CD4-positive, alpha-beta T cell treated with Interleukin-21 for 1 hour (primary cell): ENCODE data around the gene SORL1-AS1.

Experiments
- DNase-seq: peaks from one replicate; pipeline ENCODE4 v3.0.0-alpha.2; 2020

SORL1-AS1 gene

GRCh38 chr11:121451178-121451985 is 1.4 kb downstream of the SORL1-AS1 start:
- no peak for DNase-seq

DNA sequence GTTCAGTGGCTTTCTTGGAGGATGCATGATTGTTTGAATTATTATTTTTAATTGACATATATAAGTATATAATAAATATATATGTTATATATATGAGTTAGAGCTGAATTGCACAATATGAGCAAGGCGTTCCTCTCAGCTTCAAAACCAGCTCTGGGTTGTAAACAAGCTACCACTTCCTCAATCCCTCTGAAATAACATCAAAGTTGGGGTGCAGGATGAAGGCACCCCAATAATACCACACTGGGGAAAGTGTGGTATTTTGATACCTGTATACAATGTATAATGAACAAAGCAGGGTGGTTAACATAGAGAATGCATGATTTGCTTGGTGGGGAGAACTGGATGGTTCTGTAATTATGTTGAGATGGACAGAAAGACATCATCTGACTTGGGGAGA is 2.4 kb downstream of the SORL1-AS1 start:
- DNase-seq: peak; percentile 42

- no peak for DNase-seq
These were observed 3.1 kb downstream of the SORL1-AS1 start for GRCh38 chr11:121449626-121450025.

GRCh38 chr11:121449123-121449522 is 3.6 kb downstream of the SORL1-AS1 start:
- DNase-seq: peak; percentile 34

- DNase-seq: no peak
These were observed 4.3 kb downstream of the SORL1-AS1 start for GRCh38 chr11:121448431-121448941.

DNA sequence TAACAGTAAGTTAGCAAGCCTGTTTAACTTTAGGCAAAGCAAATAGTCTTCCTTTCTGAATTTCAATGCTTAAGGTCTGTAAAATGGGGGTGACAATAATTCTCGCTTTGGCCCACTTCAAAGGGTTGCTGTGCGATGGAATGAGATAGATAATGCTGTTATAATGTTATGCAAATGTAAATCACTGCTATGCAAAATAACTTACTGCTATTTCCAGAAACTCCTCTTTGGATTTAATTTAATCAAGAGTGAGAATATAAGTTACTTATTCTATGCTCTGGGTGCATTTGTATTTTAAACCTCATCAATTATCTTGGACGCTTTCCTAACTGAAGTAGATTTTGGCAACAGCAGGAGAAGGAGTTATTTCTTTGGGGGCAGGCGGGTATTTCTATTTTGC is 4.8 kb downstream of the SORL1-AS1 start:
- no peak for DNase-seq

GRCh38 chr11:121446752-121447156 is 6.0 kb downstream of the SORL1-AS1 start:
- DNase-seq: no peak

DNA sequence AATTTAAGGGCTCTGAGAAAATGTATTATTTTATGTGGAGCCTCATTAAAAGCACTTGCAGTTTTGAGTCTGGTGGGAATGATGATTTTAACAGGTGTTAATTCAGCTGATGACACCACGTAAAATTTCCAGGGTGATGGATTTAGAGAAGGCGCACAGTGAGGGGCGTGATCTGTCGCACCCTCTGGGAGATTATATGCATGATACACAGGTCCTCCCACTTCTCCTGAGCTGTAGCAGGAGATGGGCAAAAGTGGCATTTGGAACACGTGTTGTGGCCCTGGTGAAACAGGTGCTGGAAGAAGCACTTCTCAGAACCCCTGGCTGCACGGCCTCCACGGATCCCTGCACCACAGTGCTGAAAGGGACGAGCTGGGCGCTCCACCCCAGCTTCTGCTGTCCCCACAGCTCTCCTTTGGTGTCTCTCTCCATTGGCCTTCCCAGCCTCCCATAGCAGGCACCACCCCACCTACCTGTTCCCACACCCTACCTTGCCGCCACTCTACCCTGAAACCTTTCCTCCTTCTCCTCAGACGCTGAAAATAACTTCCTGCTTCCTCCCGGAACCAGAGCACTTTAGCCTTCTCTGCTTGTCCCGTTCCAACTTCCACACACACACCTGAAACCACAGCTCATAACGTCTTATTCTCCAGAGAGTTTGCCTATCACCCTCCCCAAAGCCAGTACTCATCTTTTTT is 7.5 kb downstream of the SORL1-AS1 start:
- no peak for DNase-seq

DNA sequence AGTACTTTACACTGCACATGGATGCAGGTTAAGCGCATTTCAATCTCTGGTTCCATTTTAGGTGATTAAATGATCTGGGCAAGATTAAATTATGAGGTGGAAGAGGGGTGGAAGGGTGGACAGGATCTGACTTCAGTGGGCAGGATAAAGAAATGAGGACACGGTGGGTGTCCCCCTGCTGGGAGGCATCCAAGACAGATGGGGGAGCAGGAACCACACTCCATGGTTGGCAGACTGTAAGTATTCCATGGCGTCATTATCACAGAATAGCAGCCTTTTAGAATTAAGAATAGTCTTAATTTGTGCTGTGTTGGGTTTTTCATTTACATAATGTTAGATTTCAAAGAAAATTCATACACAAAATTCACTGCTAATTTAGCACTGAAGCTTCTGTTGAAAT is 8.2 kb downstream of the SORL1-AS1 start:
- no peak for DNase-seq

DNA sequence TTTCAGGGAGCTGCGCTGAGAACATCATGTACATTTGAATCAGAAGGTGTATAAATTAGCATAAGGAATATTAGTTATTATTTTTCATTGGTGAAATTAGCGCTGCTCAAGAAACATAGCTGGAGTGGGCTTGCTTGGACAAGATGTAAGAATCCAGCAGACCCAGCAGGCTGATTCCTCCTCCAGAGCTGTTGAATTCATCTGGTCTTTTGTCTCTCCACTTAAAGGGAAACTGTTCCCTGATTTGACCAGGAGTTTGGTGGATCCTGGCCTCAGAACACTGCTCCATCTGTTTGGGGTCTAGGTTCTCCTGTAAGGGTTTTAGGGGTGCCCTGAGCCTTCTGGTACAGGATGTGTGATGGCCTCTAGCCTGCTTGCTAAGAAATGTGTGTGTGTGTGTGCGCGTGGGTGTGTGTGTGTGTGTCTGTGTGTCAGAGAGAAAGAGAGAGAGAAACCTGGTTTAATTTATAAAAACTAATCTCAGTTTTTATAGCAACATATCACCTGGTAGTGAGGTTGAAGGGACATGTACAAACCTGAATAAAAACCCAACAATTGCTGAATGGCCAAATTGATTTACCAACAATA is 9.0 kb downstream of the SORL1-AS1 start:
- no peak for DNase-seq

DNA sequence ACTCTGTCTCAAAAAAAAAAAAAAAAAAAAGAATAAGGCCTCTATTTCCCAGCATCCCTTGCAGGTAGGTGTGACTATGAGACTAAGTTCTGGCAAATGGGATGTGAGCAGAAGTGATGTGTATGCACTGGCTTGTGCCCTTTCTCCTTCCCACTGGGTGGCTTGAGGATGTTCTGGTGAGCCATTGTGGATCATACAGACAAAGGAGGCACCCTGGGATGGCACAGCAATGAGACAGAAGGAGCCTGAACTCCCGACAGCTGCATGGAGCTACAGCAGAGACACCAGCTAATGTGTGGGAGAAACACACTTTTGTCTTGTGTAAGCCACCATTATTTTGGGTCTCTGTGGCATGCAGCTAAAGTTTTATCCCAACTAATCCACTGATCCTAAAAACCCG is 11.2 kb downstream of the SORL1-AS1 start:
- no peak for DNase-seq

DNA sequence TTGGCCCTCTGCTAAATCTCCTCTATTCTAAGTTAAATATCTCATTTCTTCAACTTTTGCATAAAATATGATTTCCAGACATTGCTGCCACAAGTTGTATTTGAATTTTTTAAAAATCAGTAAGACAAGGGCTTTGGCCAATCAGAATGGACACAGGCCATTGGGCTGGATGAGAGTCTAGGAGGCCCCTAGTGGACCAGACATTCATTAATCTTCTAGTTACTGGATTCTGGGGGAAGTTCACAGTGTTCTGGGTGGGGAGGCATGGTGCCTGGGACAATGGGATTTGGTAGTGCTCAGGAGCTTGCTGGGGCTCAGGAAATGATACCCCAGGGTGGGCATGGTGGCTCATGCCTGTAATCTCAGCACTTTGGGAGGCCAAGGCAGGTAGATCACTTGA is 13.0 kb downstream of the SORL1-AS1 start:
- DNase-seq: no peak

GRCh38 chr11:121439337-121439736 is 13.4 kb downstream of the SORL1-AS1 start:
- no peak for DNase-seq

DNA sequence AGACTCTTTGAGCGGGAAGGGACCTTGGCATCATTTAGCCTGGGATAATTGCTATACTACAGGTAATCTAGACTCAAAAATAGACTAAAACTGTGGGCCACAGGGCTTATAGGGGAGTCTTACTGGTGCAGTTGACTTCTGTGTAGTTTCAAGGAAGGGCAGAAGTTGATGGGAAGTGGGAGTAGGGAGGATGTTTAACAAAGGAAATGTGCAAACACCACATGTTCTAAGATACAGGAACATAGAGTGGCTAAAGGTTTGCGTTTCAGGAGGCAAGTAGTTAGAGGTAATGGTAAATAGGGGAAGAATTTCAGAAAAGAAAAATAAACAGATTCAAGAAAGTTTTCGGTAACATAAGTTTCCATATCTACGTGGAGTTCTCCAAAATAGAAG is 15.1 kb downstream of the SORL1-AS1 start:
- no peak for DNase-seq

DNA sequence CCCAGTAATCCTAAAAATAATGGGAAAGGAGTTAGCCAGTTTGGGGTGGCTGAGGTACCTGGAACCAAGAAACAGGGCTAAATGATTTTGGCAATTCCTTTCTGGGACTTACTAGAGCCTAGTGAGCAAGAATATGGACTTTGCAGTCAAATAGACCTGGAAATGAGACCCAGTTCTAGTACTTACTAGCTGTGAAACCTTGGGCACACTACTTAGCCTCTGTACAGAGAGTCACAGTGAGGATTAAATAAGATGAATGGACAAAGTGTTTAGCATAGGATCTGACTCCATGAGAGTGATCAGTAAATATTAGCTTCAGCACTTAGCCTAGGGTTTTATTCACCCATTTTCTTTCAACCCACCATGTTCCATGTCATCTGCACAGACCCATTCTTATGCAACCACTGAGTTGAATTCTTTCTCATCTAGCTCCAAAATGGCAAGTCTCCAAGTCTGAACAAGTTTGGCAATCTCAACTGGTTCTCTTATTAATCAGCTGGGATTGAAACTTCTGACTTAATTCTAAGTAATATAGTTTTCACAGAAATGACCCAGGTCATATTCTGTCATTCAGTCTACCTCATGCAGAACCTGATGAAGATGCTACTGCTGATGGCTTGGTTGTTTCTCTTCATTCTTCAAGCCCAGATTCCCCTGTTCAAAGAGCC is 15.6 kb downstream of the SORL1-AS1 start:
- DNase-seq: no peak

GRCh38 chr11:121435551-121436511 is 16.9 kb downstream of the SORL1-AS1 start:
- no peak for DNase-seq

DNA sequence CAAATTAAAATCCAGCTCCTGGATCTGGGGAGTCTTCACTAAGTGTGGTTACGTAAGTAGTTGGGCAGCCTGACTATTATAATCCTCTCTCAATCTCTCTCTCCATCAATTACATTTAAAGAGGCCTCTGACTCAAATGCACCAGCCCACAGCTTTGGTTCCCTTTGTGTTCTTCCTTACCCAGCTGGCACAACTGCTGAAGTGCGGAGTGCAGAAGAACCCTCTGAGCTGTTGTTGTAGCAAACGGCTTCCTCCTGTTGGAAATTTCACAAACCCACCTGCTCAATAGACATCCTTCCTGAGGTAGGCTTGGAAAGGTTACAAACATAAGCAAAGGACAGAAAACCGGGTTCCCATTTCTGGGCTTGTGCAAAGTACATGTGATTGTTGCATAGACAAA is 17.6 kb downstream of the SORL1-AS1 start:
- DNase-seq: no peak

GRCh38 chr11:121431820-121432526 is 20.8 kb downstream of the SORL1-AS1 start:
- DNase-seq: no peak

GRCh38 chr11:121429556-121429955 is 23.2 kb downstream of the SORL1-AS1 start:
- no peak for DNase-seq

DNA sequence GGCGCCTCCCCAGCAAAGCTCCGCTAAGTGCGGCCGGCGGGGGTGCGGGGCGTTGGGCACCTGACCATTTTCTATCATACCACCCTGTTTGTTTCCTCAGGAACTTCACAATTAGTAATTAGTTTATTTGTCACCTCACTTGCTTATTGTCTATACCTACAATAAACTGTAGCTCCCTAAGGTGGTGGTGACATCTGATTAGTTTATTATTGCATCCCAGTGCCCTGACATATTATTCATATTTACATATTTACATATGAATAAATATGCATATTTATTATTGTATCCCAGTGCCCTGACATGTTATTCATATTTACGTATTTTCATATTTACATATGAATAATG is 25.4 kb downstream of the SORL1-AS1 start:
- DNase-seq: no peak
